ENCODE data around the gene GPR179. TPM values are rescaled to one million over a fixed set of nuclear protein-coding genes. Genes with fewer than 3 reads are reported as not detected.

GPR179 gene
- total RNA-seq, 1 experiment from 2014 or later = not detected

GRCh38 chr17:38324772-38325171, 19.0 kb downstream of the GPR179 start:
- no peak overlapping the region for H3K27ac ChIP-seq (ENCODE audit: insufficient read length, low read depth, low read length)
- no peaks in the 10 kb centered on the region for H3K9me3 Mint-ChIP-seq
- TF ChIP-seq CTCF (conservative IDR thresholded peaks at IDR 0.05) = no peak
- no peak overlapping the region for H2AFZ ChIP-seq (ENCODE audit: low read length)
- peak overlapping the region; percentile 8; the same call in 1 of the 2 replicates for H3K14ac ChIP-seq (ENCODE audit: insufficient read depth, low read length)
- H4K8ac ChIP-seq (replicated peaks; ENCODE audit: insufficient read length, low read depth, low read length) = no peak overlapping the region
- no peak overlapping the region for H3K23ac ChIP-seq (ENCODE audit: insufficient read length, low read depth, low read length)
- H2BK20ac ChIP-seq (ENCODE audit: low read depth, low read length, poor library complexity, severe bottlenecking) = no peak overlapping the region
- no CpG with 5 or more reads among the region's 2 CpGs for WGBS (ENCODE audit: extremely low coverage, insufficient read length, low lambda C conversion rate)
- H3K4me2 ChIP-seq (ENCODE audit: insufficient read depth, insufficient read length, low read length) = no peak overlapping the region
- no peaks in the 10 kb centered on the region for H3K79me1 ChIP-seq (ENCODE audit: insufficient read depth, low read depth, low read length, poor library complexity, severe bottlenecking)
- peaks cover 14 to 40% (median 26%) of the 10 kb centered on the region in 3 experiments; a peak in 6 of 7 replicates for H3K36me3 Mint-ChIP-seq (ENCODE audit: insufficient read depth in 1 of 3, low read depth in 3 of 3)
- no peaks in the 10 kb centered on the region for H4K20me1 ChIP-seq (ENCODE audit: control insufficient read depth, insufficient read depth, insufficient read length)
- H3K18ac ChIP-seq (ENCODE audit: insufficient read length, low read depth, low read length) = no peak overlapping the region
- no peaks in the 10 kb centered on the region for H3K9me3 ChIP-seq (ENCODE audit: control insufficient read depth, low read depth, low read length)
- no peak overlapping the region for H3K4me3 Mint-ChIP-seq
- H3K27me3 ChIP-seq (ENCODE audit: insufficient read depth, low read length) = no peaks in the 10 kb centered on the region
- no peak overlapping the region for H2BK15ac ChIP-seq (ENCODE audit: low read depth, low read length)
- DNase-seq = no peak
- no peak overlapping the region for H4K91ac ChIP-seq (ENCODE audit: insufficient read length, low read depth, low read length)
- no peak overlapping the region for H2BK5ac ChIP-seq (ENCODE audit: insufficient read length, low read length)
- no peak overlapping the region for H3K4ac ChIP-seq (ENCODE audit: low read depth, low read length)
- H2AK5ac ChIP-seq (ENCODE audit: insufficient read length, low read length) = no peak overlapping the region
- H3K23me2 ChIP-seq (ENCODE audit: insufficient read length, low read depth, low read length, poor library complexity, severe bottlenecking) = no peaks in the 10 kb centered on the region
- H3K4me1 Mint-ChIP-seq = peaks cover 26 to 29% of the 10 kb centered on the region in 2 experiments
- no peak overlapping the region for H2BK120ac ChIP-seq (ENCODE audit: low read depth, low read length, poor library complexity, severe bottlenecking)
- H3K27ac Mint-ChIP-seq = peak overlapping the region; percentile 32 to 87 (median 67); a peak in 6 of 7 replicates
- H3T11ph ChIP-seq (ENCODE audit: low read length) = no peak overlapping the region
- H2BK12ac ChIP-seq (ENCODE audit: insufficient read length, low read depth, low read length) = no peak overlapping the region
- H4K5ac ChIP-seq (ENCODE audit: insufficient read length, low read depth, low read length) = no peak overlapping the region
- peaks cover 3% of the 10 kb centered on the region; the same call in 1 of the 2 replicates for H3K4me1 ChIP-seq (ENCODE audit: insufficient read depth, low read length)
- H3K27me3 Mint-ChIP-seq (ENCODE audit: low read depth) = no peaks in the 10 kb centered on the region; the same call in 1 of the 2 replicates
- H3K56ac ChIP-seq (ENCODE audit: insufficient read length, low read depth, low read length) = no peak overlapping the region
- H3K79me2 ChIP-seq (ENCODE audit: insufficient read depth, low read length) = no peaks in the 10 kb centered on the region
- no peak overlapping the region for H3K9ac ChIP-seq (ENCODE audit: extremely low read depth, insufficient read length, low read length)
